HCT116 (cell line): Measurements from ENCODE around the gene PRDX1.

Source experiments
- CEBPB ChIP-seq: IDR thresholded peaks from 2 replicates; pipeline ENCODE4 v1.6.1; 2012; ENCODE audit warnings: low read depth
- EGR1 ChIP-seq: IDR thresholded peaks from 2 replicates; pipeline ENCODE4 v1.6.1; 2012; ENCODE audit warnings: low read depth

DNA sequence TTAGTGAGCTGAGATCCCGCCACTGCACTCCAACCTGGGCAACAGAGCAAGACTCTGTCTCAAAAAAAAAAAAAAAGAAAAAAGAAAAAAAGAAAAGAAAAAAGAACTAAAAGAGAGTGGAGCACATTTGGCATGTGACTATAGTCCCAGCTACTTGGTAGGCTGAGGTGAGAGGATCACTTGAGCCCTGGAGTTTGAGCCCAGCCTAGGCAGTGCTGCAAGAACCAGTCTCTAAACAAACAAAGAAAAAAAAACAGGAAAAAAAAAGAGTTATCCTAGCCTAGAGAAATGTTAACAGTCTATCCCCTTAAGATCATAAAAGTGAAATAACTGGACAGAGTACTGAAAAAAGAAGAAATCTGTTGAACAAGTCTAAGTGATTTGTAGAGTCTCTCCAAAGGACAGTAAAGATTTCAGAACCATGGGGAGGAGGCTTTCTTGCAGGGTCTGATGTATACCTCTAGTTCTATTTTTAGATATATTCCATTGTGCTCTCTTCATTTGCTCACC, 4.5 kb upstream of the PRDX1 start:
- TF ChIP-seq CEBPB (no peak), EGR1 (no peak)
